ENCODE data around the gene PTPRM. TPM values are rescaled to one million over a fixed set of nuclear protein-coding genes. Genes with fewer than 3 reads are reported as not detected.

Gene PTPRM
- total RNA-seq, 1 experiment from 2014 or later = 6.2 TPM

- no peak overlapping the region for H3K18ac ChIP-seq (ENCODE audit: insufficient read length, low read depth, low read length)
- no peak overlapping the region for H2BK120ac ChIP-seq (ENCODE audit: low read depth, low read length, poor library complexity, severe bottlenecking)
- H3K27ac ChIP-seq (ENCODE audit: insufficient read length, low read depth, low read length) = no peak overlapping the region
- no peak overlapping the region for H4K8ac ChIP-seq (replicated peaks; ENCODE audit: insufficient read length, low read depth, low read length)
- no peak for DNase-seq
- no peak overlapping the region for H2AFZ ChIP-seq (ENCODE audit: low read length)
- no peak overlapping the region for H2BK15ac ChIP-seq (ENCODE audit: low read depth, low read length)
- Mint-ChIP-seq H3K27ac (no peak overlapping the region), H3K9me3 (0 out of 5 replicates have a peak, but pooled peaks cover 0 to 1% of the 10 kb centered on the region in 2 experiments), H3K4me1 (peaks cover 11 to 14% of the 10 kb centered on the region in 2 experiments), H3K27me3 (ENCODE audit: low read depth) (no peaks in the 10 kb centered on the region), H3K4me3 (no peak overlapping the region), H3K36me3 (ENCODE audit: insufficient read depth in 1 of 3, low read depth in 3 of 3) (no peaks in the 10 kb centered on the region)
- H3T11ph ChIP-seq (ENCODE audit: low read length) = no peak overlapping the region
- H4K5ac ChIP-seq (ENCODE audit: insufficient read length, low read depth, low read length) = no peak overlapping the region
- TF ChIP-seq CTCF (conservative IDR thresholded peaks at IDR 0.05) = no peak
- H3K79me2 ChIP-seq (ENCODE audit: insufficient read depth, low read length) = no peaks in the 10 kb centered on the region
- no peaks in the 10 kb centered on the region for H3K4me1 ChIP-seq (ENCODE audit: insufficient read depth, low read length)
- no CpG with 5 or more reads among the region's 4 CpGs for WGBS (ENCODE audit: extremely low coverage, insufficient read length, low lambda C conversion rate)
- no peaks in the 10 kb centered on the region for H3K27me3 ChIP-seq (ENCODE audit: insufficient read depth, low read length)
- H3K9ac ChIP-seq (ENCODE audit: extremely low read depth, insufficient read length, low read length) = no peak overlapping the region
- no peaks in the 10 kb centered on the region for H4K20me1 ChIP-seq (ENCODE audit: control insufficient read depth, insufficient read depth, insufficient read length)
- no peak overlapping the region for H2BK5ac ChIP-seq (ENCODE audit: insufficient read length, low read length)
- H2BK20ac ChIP-seq (ENCODE audit: low read depth, low read length, poor library complexity, severe bottlenecking) = no peak overlapping the region
- H3K56ac ChIP-seq (ENCODE audit: insufficient read length, low read depth, low read length) = no peak overlapping the region
- no peak overlapping the region for H2BK12ac ChIP-seq (ENCODE audit: insufficient read length, low read depth, low read length)
- H2AK5ac ChIP-seq (ENCODE audit: insufficient read length, low read length) = no peak overlapping the region
- no peak overlapping the region for H4K91ac ChIP-seq (ENCODE audit: insufficient read length, low read depth, low read length)
- H3K14ac ChIP-seq (ENCODE audit: insufficient read depth, low read length) = no peak overlapping the region
- no peaks in the 10 kb centered on the region for H3K23me2 ChIP-seq (ENCODE audit: insufficient read length, low read depth, low read length, poor library complexity, severe bottlenecking)
- no peak overlapping the region for H3K23ac ChIP-seq (ENCODE audit: insufficient read length, low read depth, low read length)
- no peak overlapping the region for H3K4me2 ChIP-seq (ENCODE audit: insufficient read depth, insufficient read length, low read length)
- H3K9me3 ChIP-seq (ENCODE audit: control insufficient read depth, low read depth, low read length) = no peaks in the 10 kb centered on the region
- no peaks in the 10 kb centered on the region for H3K79me1 ChIP-seq (ENCODE audit: insufficient read depth, low read depth, low read length, poor library complexity, severe bottlenecking)
- no peak overlapping the region for H3K4ac ChIP-seq (ENCODE audit: low read depth, low read length)
These were observed 46.9 kb downstream of the PTPRM start for GRCh38 chr18:7614042-7614441.
